Measurements from ENCODE around the gene POMP.

POMP gene

GRCh38 chr13:28658796-28659620 lies at the start of gene POMP:
POMP (plus strand) TSS chr13:28659130; CDS start chr13:28659185, 55 bp downstream.
- peak within 1 kb of the TSS; percentile 89 for H3K4me3 ChIP-seq (ENCODE audit: low read depth, low read length)
- DNase-seq (ENCODE audit: low read depth): peak; percentile 96
- peak; percentile 10 for TF ChIP-seq CTCF (conservative IDR thresholded peaks at IDR 0.05; ENCODE audit: low read depth, low read length)

GRCh38 chr13:28609381-28609780 lies 49.5 kb upstream of the POMP start:
- H3K4me3 ChIP-seq (ENCODE audit: low read depth, low read length): no peak overlapping the region
- DNase-seq (ENCODE audit: low read depth): no peak
- TF ChIP-seq CTCF (conservative IDR thresholded peaks at IDR 0.05; ENCODE audit: low read depth, low read length): no peak

- no peak overlapping the region for H3K4me3 ChIP-seq (ENCODE audit: low read depth, low read length)
- peak; percentile 42 for DNase-seq (ENCODE audit: low read depth)
- no peak for TF ChIP-seq CTCF (conservative IDR thresholded peaks at IDR 0.05; ENCODE audit: low read depth, low read length)
Observed at GRCh38 chr13:28609926-28610325, 49.0 kb upstream of the POMP start.

- no peak overlapping the region for H3K4me3 ChIP-seq (ENCODE audit: low read depth, low read length)
- DNase-seq (ENCODE audit: low read depth): no peak
- no peak for TF ChIP-seq CTCF (conservative IDR thresholded peaks at IDR 0.05; ENCODE audit: low read depth, low read length)
Observed at GRCh38 chr13:28610996-28611395, 47.9 kb upstream of the POMP start.

- H3K4me3 ChIP-seq (ENCODE audit: low read depth, low read length): no peak overlapping the region
- peak; percentile 24 for DNase-seq (ENCODE audit: low read depth)
- TF ChIP-seq CTCF (conservative IDR thresholded peaks at IDR 0.05; ENCODE audit: low read depth, low read length): no peak
Observed at GRCh38 chr13:28611654-28612131, 47.2 kb upstream of the POMP start.

- H3K4me3 ChIP-seq (ENCODE audit: low read depth, low read length): no peak overlapping the region
- DNase-seq (ENCODE audit: low read depth): no peak
- no peak for TF ChIP-seq CTCF (conservative IDR thresholded peaks at IDR 0.05; ENCODE audit: low read depth, low read length)
Observed at GRCh38 chr13:28613562-28613961, 45.4 kb upstream of the POMP start.

Data from choroid plexus epithelial cell (primary cell).